Measurements from ENCODE around the gene FAM120A. TPM values are rescaled to one million over a fixed set of nuclear protein-coding genes. Genes with fewer than 3 reads are reported as not detected.

FAM120A gene
- total RNA-seq, 2 donors from 2014 or later, result 56.8 to 77.5 TPM

GRCh38 chr9:93470391-93470790 lies 18.9 kb downstream of the FAM120A start:
- intact Hi-C loops (cut with DNase I), result no loop called here
- 91 to 92% methylated on average over 5 of the region's 5 CpGs for WGBS, 2 donors
- no peak overlapping the region for H3K27ac ChIP-seq
- DNase-seq (no peak), ATAC-seq (no peak)
- H3K4me1 ChIP-seq, result peaks cover 52% of the 10 kb centered on the region
- H3K36me3 ChIP-seq (replicated peaks in 1 of 2; ENCODE audit: insufficient read depth in 1 of 2, low read depth in 2 of 2), result no peaks in the 10 kb centered on the region
- no peaks in the 10 kb centered on the region for H3K27me3 ChIP-seq
- no peak overlapping the region for H3K4me3 ChIP-seq
- no peak for TF ChIP-seq CTCF (IDR thresholded peaks at IDR 0.05)
- no peak for TF ChIP-seq POLR2A (IDR thresholded peaks at IDR 0.05)
- no peaks in the 10 kb centered on the region for H3K9me3 ChIP-seq

GRCh38 chr9:93471124-93471523 lies 19.6 kb downstream of the FAM120A start:
- DNase-seq (no peak), ATAC-seq (no peak)
- TF ChIP-seq POLR2A (IDR thresholded peaks at IDR 0.05), result no peak
- TF ChIP-seq CTCF (IDR thresholded peaks at IDR 0.05), result no peak
- Histone ChIP-seq H3K27me3 (no peaks in the 10 kb centered on the region), H3K27ac (no peak overlapping the region), H3K4me3 (no peak overlapping the region), H3K9me3 (no peaks in the 10 kb centered on the region), H3K36me3 (replicated peaks in 1 of 2; ENCODE audit: insufficient read depth in 1 of 2, low read depth in 2 of 2) (no peaks in the 10 kb centered on the region), H3K4me1 (peaks cover 44% of the 10 kb centered on the region)
- 76 to 77% methylated on average over 6 of the region's 6 CpGs for WGBS, 2 donors
- intact Hi-C loops (cut with DNase I), result no loop called here

GRCh38 chr9:93473411-93473810 lies 21.9 kb downstream of the FAM120A start:
- no peaks in the 10 kb centered on the region for H3K36me3 ChIP-seq (replicated peaks in 1 of 2; ENCODE audit: insufficient read depth in 1 of 2, low read depth in 2 of 2)
- ATAC-seq, result no peak
- no peak overlapping the region for H3K27ac ChIP-seq
- TF ChIP-seq POLR2A (IDR thresholded peaks at IDR 0.05) (no peak), CTCF (IDR thresholded peaks at IDR 0.05) (no peak)
- H3K4me1 ChIP-seq, result peaks cover 23% of the 10 kb centered on the region
- H3K9me3 ChIP-seq, result no peaks in the 10 kb centered on the region
- WGBS, 2 donors, result 87 to 91% methylated on average over 5 of the region's 5 CpGs
- H3K27me3 ChIP-seq, result no peaks in the 10 kb centered on the region
- H3K4me3 ChIP-seq, result no peak overlapping the region
- intact Hi-C loops (cut with DNase I), result no loop called here
- no peak for DNase-seq

- H3K27me3 ChIP-seq, result no peaks in the 10 kb centered on the region
- H3K4me3 ChIP-seq, result no peak overlapping the region
- peaks cover 6% of the 10 kb centered on the region for H3K4me1 ChIP-seq
- no peaks in the 10 kb centered on the region for H3K9me3 ChIP-seq
- DNase-seq, result no peak
- 95 to 98% methylated on average over 3 of the region's 3 CpGs for WGBS, 2 donors
- TF ChIP-seq POLR2A (IDR thresholded peaks at IDR 0.05) (no peak), CTCF (IDR thresholded peaks at IDR 0.05) (no peak)
- ATAC-seq, result no peak
- no peaks in the 10 kb centered on the region for H3K36me3 ChIP-seq (replicated peaks in 1 of 2; ENCODE audit: insufficient read depth in 1 of 2, low read depth in 2 of 2)
- H3K27ac ChIP-seq, result no peak overlapping the region
- intact Hi-C loops (cut with DNase I), result no loop called here
Measured at GRCh38 chr9:93475108-93475507, 23.6 kb downstream of the FAM120A start.

GRCh38 chr9:93475856-93476255 lies 24.4 kb downstream of the FAM120A start:
- 90 to 92% methylated on average over 3 of the region's 3 CpGs for WGBS, 2 donors
- DNase-seq, result no peak
- ATAC-seq, result no peak
- no peaks in the 10 kb centered on the region for H3K27me3 ChIP-seq
- H3K9me3 ChIP-seq, result no peaks in the 10 kb centered on the region
- no peak for TF ChIP-seq POLR2A (IDR thresholded peaks at IDR 0.05)
- no peak for TF ChIP-seq CTCF (IDR thresholded peaks at IDR 0.05)
- H3K27ac ChIP-seq, result no peak overlapping the region
- H3K4me1 ChIP-seq, result no peaks in the 10 kb centered on the region
- intact Hi-C loops (cut with DNase I), result no loop called here
- no peak overlapping the region for H3K4me3 ChIP-seq
- no peaks in the 10 kb centered on the region for H3K36me3 ChIP-seq (replicated peaks in 1 of 2; ENCODE audit: insufficient read depth in 1 of 2, low read depth in 2 of 2)

Data from body of pancreas (tissue), 4 donors.